HG02840 (cell line): ENCODE measurements around the gene XPNPEP2.

Experiments
- ATAC-seq: cut with Tn5 transposase; IDR thresholded peaks from one replicate; pipeline ENCODE4 v1.9.1; 2021; ENCODE audit warnings: mild to moderate bottlenecking, moderate library complexity, moderate number of reproducible peaks; ENCODE audit not compliant: unreplicated experiment, low FRiP score

The XPNPEP2 gene

GRCh38 chrX:129738466-129739308 lies at the start of gene XPNPEP2:
Gene XPNPEP2 (plus strand): TSS chrX:129738979. CDS start chrX:129739214, 235 bp downstream.
- ATAC-seq = no peak

- no peak for ATAC-seq
Measured at GRCh38 chrX:129689796-129690195, 49.0 kb upstream of the XPNPEP2 start.

GRCh38 chrX:129690435-129690834 lies 48.3 kb upstream of the XPNPEP2 start:
- no peak for ATAC-seq

GRCh38 chrX:129693354-129693753 lies 45.4 kb upstream of the XPNPEP2 start:
- no peak for ATAC-seq

- ATAC-seq = no peak
Measured at GRCh38 chrX:129694805-129695204, 44.0 kb upstream of the XPNPEP2 start.

- no peak for ATAC-seq
Measured at GRCh38 chrX:129695535-129695934, 43.2 kb upstream of the XPNPEP2 start.

GRCh38 chrX:129695937-129696336 lies 42.8 kb upstream of the XPNPEP2 start:
- ATAC-seq = no peak

GRCh38 chrX:129696463-129697155 lies 42.2 kb upstream of the XPNPEP2 start:
- ATAC-seq = no peak

- ATAC-seq = no peak
Measured at GRCh38 chrX:129697204-129697829, 41.5 kb upstream of the XPNPEP2 start.

- ATAC-seq = no peak
Measured at GRCh38 chrX:129698150-129698549, 40.6 kb upstream of the XPNPEP2 start.

- no peak for ATAC-seq
Measured at GRCh38 chrX:129700536-129700935, 38.2 kb upstream of the XPNPEP2 start.

GRCh38 chrX:129701624-129702069 lies 37.1 kb upstream of the XPNPEP2 start:
- no peak for ATAC-seq

- ATAC-seq = no peak
Measured at GRCh38 chrX:129704491-129704890, 34.3 kb upstream of the XPNPEP2 start.

- no peak for ATAC-seq
Measured at GRCh38 chrX:129705377-129705925, 33.3 kb upstream of the XPNPEP2 start.

- ATAC-seq = no peak
Measured at GRCh38 chrX:129705988-129706387, 32.8 kb upstream of the XPNPEP2 start.

- ATAC-seq = no peak
Measured at GRCh38 chrX:129706400-129707072, 32.2 kb upstream of the XPNPEP2 start.

- no peak for ATAC-seq
Measured at GRCh38 chrX:129714581-129714980, 24.2 kb upstream of the XPNPEP2 start.

- ATAC-seq = no peak
Measured at GRCh38 chrX:129716507-129716906, 22.3 kb upstream of the XPNPEP2 start.

GRCh38 chrX:129717892-129718291 lies 20.9 kb upstream of the XPNPEP2 start:
- no peak for ATAC-seq

GRCh38 chrX:129718676-129719075 lies 20.1 kb upstream of the XPNPEP2 start:
- ATAC-seq = no peak
